Measurements from ENCODE around the gene EEF1A2.

Gene EEF1A2

DNA sequence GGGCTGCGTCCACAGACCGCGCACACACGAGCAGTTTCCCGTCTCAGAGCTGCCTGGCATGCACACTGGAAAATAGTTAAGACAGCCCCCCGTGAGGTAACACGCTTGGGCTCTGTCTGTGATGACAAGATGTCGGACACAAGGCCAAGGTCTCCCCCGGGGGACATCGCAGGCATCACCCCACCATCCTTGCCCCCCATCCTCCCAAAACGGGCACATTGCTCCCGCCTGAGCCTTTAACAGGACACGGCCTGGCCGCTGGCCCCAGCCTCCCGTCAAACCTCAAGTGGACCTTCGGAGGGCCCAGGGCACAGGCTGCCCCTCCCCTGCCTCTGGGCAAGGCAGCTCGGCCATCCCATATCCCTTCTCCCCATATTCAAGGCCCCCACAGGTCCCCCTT lies 32.0 kb downstream of the EEF1A2 start:
- DNase-seq, result no peak

DNA sequence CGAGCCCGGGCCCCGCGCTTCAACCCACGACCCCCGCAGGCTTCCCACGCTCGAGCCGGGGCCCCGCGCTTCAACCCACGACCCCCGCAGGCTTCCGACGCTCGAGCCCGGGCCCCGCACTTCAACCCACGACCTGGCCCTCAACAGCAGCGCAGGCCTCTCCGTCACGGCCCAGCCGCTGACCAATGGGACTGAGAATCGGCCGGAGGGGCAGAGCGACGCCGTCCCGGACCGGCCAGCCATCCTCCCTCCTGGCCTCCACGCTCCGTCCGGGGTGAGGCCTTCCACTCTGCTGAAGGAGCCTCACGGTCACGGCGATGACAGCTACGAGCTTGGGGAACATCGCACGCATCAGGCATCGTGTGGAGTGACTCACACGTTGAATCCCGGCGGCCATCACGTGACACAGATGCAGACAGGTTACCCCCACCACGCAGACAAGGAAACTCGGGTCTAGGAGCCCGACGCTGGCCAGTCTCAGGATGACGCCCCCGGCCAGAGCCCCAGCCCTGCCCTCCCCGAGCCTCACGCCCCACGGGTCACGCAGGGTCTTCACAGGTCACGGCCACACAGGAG lies 32.5 kb downstream of the EEF1A2 start:
- DNase-seq, result no peak

DNA sequence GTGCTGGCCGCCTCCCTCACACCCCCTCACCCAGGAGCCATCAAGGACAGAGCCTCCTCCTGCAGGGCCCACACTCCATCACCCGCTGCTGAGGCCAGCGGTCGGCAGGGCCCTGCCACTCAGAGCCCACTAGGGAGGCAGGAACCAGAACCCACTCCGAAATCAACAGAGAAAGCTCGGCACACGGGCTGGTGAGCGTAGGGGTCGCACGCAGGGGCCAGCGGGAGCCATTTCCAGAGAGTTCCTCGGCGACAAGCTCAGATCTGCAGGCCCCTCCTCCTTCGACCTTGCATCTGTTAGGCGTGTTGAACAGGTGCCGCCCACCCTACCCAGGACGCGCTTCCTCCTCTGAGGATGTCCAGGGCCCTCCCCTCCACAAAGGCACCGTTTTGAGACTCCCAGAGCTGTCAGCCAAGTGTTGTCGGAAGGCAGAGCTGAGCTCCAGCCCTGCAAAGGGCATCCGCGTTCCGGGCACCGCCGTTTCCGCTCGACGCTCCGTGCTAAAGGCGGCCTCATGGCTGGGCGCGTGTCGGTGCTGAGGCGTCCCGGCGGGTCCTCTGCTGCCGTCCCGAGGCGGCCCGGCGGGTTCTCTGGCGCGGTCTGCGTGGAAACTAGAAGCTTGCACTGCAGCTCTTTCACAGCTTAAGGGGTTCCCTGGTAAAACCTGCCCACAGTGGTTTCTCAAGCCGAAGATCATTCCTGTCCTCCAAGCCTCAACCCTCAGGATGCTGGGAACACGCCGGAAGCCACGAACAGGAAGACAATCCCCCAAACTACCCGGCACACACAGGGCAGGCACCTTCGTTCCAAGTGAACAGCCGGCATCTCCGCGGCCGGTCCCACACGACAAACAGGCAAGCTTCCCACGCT lies 33.3 kb downstream of the EEF1A2 start:
- no peak for DNase-seq

DNA sequence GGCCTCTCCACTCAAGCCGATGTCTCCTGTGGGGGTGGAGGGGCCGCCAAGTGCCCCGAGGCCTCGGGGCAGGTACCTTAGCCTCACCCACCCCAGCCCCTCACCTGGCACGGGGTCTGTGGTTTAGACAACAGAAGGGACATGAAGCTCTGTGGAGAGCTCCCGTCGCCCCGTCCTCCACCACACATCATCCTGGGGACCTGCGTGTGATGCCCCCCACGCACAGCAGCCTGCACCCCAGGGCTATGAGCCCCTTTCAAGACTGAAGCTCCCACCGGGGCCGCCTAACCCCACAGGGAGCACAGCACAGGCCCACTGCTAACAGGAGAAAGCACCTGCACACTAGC lies 34.6 kb downstream of the EEF1A2 start:
- no peak for DNase-seq

DNA sequence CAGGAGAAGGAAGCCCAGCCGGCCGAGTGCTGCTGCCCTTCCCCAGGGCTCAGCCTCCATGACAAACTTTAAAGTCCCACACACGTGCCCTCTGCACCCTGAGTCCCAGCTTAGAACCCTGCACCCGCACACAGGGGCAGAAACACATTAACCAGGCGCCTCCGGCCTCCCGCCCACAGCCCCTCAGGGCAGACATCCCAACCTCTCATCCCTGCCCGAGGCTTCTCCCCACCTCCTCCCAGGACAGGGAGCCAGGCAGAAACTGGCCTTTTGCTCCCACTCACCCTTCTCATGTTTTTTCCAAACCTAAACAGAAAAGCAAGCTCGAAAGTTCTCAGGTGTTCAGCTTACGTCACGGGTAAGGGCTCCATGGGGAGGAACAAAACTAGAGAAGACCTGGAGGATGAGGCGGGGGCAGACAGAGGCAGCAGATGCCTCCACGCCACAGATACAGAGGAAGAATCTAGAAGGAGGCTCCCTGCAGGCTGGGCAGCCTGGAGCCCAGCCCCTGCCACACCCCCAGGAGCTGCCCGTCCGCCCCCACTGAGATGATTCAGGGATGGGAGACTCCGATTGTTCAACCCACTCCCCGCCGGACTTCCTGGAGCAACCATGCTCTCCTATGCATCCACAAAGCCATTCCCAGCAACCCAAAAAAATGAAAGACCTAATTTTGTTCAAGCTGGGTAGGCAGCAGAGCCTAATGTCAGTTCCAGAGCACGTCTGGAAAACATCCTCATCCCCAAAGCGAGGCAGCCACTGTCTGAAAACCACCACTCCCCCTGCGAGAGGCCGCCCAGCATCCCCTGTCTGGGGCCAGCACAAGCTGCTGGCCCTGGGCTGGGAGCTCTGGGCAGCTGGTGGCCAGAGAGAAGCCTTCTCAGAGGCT lies 35.2 kb downstream of the EEF1A2 start:
- DNase-seq, result no peak

DNA sequence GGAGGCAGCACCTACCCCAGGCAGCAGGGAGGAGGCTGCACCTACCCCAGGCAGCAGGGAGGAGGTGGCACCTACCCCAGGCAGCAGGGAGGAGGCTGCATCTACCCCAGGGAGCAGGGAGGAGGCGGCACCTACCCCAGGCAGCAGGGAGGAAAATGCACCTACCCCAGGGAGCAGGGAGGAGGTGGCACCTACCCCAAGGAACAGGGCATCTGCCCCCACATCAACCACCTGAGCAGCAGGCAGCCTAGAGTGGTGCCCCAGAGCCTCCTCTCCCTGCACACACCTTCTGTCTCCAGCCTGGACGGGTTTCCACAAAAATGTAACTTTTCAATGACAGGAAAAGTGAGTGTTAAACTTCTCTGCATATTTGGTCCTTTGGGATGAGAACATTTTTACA lies 36.6 kb downstream of the EEF1A2 start:
- DNase-seq, result no peak

DNA sequence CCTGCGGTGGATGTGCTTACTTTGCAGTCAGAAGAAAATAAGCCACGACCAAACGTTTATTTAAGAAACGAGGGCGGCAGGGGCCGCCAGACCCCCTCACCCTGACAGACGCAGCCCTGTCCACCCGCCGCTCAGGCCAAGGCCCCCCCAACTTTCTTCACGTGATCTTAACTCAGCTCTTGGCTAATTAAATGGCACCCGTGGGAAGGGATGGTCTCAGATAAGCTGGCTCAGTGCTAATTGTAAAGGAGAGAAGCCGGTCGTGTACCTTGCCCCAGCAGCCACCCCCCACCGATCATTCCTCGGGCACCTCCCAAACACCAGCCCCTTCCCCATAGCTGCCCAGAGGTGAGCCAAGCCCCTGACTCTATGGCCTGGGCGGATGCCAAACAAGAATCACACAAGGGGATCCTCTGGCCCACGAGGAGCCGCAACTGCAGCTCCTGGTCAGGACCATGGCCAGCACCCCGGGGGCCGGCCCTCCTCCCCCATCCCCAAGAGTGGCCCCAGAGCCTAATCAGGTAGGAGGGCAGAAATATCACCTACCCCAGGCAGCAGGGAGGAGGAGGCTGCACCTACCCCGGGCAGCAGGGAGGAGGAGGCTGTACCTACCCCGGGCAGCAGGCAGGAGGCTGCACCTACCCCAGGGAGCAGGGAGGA lies 37.6 kb downstream of the EEF1A2 start:
- DNase-seq, result no peak

DNA sequence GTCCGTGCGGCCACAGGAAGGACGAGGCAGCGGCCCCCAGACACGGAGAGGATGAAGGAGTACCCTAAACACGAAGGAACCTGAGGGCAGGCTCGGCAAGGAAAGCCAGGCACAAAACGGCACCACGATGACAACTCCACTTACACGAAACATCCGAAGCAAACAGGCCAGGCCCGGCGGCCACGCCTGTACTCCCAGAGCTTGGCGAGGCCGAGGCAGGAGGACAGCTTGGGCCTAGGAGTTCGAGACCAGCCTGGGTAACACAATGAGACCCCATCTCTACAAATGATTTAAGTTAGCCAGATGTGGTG lies 39.9 kb downstream of the EEF1A2 start:
- no peak for DNase-seq

DNA sequence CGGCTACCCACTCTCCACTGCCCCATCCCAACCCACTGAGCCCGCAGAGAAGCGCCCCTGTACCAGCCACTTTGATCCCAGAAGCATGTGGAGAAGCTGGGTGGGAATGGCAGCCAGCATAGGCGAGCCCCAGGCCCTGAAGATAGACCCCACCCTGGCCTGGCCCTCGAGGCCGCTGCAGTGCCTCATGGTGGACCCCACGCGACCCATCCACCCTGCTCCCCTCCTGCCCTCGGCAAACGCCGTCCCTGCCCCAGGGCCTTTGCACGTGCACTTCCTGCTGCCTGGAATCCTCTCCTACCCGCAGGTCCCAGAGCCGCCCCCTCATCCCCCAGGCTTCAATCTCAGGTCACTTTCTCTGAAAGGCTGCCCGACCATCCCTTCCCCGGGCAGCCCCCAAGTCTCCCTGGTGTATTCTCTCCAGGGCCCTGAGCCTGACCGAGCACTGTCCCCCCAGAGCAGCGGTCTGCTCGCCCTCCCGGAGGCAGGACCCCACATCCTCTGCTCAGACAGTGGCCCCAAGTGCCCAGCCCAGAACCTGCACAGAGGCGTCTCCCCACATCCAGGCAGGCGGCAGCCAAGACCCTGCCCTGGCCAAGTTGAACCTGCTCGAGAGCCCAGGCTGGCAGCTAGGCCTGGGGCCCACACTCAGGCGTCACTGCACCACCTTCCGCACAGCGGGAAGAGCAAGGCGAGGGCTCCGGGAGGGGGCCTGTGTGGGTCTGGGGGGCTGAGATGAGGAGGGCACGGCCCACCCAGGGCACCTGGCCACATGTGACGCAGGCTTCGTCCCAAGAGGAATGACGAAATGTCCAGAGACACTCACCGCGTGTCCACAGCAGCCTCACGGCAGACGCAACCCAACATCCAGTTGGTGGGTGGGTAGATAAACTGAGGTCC lies 40.5 kb downstream of the EEF1A2 start:
- no peak for DNase-seq

DNA sequence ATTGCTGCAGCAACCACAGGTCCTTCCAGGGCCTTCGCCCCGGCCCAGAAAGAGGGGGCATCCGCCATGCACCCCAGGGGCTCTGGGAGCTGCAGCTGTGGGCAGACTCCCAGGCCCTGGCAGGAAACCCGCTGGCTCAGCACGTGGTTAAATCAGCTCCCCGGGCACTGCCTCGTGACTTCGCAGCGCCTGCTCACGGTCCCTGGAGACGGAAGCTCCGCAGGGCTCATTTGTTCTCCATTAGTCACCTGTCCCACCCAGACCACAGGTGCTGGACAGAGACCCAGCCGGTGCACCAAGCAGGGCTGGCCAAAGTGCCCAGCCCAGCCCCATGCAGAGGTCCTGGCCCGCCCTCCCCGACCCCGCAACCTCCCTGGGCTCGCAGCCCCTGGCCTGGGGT lies 41.1 kb downstream of the EEF1A2 start:
- no peak for DNase-seq

DNA sequence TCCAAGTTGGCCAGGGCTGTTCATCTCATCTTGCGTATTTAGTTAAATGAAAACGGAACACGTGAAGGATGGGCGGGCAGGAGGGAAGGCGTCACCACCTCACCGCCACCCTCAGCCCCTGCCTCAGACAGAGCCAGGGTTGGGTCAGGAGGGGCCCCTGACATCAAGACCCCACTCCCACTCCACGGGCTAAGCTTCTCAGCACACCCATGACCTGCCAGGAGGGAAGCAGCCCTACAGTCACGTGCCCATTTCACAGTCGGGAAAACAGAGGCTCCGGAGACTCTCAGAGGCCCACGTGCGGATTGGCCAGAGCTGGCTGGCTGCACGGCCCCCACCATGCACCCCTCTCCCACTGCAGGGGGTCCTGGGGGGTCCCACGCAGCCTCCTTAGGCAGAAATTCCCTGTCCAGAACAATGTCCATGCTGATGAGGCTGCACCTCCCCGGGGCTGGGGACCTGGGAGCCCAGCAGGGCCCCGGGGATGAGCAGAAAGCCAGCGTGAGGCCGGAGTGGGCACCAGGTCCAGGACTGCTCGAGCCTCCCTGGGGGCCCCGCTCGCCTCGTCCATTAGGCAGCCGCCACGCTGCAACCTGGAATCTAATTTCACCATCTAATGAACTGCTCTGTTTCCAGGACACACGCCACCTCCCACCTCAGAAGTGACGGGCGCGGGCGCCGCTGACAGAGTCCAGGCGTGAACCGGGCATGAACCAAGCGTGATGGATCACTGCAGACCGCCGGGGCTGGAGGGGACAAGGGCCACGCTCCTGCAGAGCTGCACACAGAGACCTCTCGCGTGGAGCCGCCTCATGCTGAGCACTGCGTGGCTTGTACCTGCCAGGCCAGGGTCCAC lies 42.2 kb downstream of the EEF1A2 start:
- no peak for DNase-seq

DNA sequence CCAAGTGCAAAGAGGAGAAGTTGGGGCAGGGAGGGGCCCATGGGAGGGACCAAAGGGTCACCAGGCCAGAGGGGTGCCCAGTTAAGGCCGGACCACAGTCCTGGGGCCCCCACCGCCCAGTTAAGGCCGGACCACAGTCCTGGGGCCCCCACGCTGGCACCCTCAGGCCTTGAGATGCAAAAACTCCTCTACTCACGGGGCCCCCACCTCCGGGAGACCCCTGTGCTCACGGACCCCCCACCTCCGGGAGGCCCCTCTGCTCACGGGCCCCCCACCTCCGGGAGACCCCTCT lies 43.4 kb downstream of the EEF1A2 start:
- no peak for DNase-seq

DNA sequence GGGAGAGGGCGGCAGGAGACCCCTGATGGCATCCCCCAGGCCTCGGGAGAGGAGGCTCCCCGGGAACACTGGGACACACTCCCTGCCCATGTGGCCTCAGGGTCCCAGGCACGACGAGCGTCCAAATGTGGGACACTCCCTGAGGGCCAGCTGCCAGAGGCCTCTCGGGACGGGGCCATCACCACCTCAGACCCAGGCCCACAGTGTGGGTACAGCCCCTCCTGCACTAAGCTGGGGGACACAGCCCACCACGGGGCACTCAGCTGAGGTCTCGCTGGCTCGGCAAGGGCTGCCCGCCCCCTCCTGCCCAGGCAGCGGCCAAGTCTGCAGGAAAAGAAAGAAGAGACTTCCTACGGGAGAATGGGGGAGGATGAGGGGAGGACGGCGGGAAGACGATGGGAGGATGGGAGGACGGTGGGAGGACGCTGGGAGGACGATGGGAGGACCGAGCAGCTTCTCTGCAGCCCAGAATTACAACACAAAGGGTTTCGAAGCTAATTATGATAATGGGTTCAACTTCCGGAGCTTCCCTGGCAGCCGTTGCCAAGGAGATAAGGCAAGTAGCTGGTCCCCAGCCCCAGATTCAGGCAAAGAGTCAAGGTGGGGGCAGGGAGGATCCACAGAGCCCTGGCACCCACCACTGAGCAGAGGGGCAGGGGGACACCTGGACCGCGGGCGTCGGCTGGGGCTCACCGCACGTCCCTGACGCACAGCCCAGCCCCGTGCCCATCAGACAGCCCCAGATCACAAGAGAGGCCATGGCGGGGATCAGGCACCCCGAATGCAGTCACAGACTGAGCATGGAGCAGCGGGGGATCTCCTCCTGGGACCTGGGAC lies 43.9 kb downstream of the EEF1A2 start:
- no peak for DNase-seq

DNA sequence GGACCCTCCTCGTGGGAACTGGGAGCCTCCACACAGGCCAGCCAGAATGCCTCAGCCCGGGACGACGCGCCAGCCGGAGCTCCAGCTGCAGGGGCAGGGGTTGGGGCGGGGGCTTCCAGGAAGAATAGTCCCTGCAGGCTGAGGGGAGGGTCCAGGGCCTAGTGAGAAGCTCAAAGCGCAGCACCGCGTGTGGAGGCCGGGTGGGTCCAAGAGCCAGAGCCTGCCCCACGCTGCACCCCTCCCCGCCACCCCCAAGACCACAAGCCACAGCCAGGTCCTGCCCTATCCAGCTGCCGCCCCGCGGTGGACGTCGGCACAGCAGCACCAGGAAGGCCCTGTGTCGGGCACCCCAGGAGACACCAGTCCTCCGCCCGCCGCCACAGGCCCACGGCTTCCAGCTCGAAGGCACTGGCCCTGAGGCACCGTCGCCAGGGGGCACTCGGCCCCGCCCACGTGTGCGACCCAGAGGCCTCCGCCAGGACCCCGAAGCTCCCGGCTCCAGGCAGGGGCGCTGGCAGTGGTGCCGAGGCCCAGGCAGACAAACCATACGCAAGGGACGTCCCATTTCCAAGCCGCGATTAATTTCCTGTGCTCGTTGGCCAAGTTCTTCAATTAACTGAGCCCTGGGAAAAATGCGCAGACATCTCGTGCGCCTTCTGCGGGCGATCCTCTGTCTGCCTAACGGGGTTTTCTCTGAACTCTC lies 45.9 kb downstream of the EEF1A2 start:
- DNase-seq, result no peak

DNA sequence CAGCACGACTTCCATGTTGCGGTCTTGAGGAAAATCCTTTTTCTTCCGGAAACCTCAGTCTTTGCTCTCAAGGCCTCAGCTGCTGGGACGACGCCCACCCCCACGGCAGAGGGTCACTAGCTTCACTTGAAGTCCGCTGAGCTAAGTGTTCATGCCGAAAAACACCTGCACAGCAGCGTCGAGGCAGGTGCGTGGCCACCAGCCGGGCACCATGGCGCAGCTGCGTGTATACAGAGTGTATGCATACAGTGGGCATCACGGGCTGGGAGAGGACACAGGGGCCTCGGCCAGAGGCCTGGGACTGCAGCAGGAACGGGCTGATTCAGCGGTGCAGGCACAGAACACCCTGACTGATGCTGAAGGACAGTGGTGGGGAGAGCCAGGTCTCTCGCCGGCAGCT lies 46.5 kb downstream of the EEF1A2 start:
- DNase-seq, result no peak

DNA sequence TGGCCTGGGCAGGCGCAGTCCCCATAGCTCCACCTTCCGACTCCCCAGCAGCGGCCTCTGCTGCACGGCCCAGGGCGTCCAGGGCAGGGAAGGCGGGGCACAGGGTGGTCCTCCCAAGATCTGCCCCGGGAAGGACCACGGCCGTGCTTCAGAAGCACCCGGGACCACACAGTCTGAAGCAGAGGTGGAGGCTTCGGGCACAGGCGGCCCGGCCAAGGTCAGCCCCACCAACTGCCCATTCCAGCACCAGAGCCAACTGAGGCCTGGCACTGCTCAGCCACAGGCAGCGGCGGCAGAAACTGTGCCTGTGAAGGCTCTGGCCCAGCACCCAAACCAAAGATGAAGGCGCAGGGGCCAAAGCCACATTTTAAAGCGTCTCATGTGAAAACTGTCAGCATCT lies 47.1 kb downstream of the EEF1A2 start:
- no peak for DNase-seq

DNA sequence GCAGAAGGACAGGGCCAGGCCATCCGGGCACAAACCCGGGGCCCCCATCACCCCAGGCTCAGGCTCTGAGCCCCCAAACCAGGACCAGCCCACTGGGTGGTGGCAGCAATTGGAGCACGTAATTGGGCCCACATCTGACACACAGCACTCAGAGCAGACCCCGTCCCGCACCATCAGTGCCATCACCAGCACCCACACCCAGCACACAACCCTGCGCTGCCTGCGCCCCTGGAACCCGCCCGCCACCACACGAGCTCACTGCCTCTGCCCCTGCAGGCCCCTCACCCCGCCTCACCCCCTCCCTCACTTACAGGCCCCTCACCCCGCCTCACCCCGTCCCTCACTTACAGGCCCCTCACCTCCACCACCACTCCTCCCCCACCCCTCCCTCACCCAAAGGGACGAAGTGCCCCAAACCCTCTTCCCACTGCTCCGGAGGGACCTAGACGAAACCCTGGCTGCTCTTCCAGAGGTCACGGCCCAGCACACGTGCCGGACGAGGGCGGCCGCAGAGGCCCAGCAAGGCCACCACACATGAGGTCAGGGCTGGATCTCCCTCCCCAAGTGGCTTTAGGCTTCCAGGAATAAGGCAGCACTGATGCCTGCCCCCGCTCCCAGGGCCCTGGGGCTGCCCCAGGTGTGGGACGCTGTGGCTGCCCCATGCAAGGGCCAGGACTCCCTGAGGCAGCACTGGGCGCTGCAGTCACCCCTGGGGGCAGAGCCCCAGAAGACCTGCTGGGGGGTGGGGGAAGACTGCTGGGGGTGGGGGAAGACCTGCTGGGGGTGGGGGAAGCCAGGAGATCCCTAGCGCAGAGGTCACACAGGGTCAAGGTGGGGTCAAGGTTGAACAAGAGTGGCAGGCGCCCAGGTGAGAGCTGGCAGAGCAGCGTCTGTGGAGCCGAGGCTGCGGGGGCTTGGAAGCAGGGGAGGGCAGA lies 48.8 kb downstream of the EEF1A2 start:
- DNase-seq, result no peak

DNA sequence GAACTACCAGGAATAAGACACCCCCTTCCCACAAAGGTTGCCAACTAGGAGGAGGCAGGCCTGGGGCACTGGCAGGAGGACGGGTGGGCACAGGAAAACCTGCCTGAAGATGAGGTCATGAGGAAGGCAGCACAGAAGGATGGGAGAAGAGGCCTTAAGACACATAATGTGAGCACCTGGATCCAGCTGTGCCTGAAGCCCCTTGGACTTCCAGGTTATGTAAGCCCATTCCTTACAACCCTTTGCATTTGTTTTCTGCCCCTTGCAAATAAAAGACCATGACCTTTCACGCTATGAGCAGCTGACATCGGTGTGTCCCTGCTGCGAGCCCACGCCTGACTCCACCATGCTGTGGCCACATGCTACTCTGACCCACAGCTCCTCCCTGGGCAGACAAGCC lies 49.9 kb downstream of the EEF1A2 start:
- DNase-seq, result no peak

DNA sequence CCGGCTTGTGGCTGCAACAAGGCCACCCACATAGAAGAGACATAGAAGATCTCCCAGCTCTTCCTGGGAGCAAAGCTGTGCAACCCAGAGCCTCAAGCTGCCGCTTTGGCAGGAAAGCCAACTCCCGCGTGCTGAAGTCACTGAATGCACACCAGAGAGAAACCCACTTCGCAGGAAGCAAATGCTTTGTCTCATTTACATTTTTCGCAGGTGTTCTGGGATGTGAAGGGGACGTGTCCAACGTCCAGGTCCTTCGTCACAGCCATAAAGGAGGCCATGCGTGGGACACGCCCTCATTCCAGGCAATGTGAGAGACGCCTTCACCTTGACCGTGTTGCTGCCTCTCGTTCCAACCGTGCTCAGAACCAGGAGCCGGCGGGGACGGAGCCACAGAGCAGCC lies 50.9 kb downstream of the EEF1A2 start:
- no peak for DNase-seq

Data from effector CD8-positive, alpha-beta T cell (primary cell).